HG03159 (cell line): ENCODE results near the gene PCAT6.
A peak's percentile ranks its signal among the peaks of the same experiment; 100 is the strongest.
"Not testable (repeated sequence)": the region's sequence is repeated elsewhere in the genome, so short reads cannot be mapped to it uniquely, and the experiment has no call there.

Experiments used
- ATAC-seq: cut with Tn5 transposase; IDR thresholded peaks from one replicate; pipeline ENCODE4 v1.9.1; 2021; ENCODE audit warnings: mild to moderate bottlenecking, moderate library complexity; ENCODE audit not compliant: unreplicated experiment

Gene PCAT6

DNA sequence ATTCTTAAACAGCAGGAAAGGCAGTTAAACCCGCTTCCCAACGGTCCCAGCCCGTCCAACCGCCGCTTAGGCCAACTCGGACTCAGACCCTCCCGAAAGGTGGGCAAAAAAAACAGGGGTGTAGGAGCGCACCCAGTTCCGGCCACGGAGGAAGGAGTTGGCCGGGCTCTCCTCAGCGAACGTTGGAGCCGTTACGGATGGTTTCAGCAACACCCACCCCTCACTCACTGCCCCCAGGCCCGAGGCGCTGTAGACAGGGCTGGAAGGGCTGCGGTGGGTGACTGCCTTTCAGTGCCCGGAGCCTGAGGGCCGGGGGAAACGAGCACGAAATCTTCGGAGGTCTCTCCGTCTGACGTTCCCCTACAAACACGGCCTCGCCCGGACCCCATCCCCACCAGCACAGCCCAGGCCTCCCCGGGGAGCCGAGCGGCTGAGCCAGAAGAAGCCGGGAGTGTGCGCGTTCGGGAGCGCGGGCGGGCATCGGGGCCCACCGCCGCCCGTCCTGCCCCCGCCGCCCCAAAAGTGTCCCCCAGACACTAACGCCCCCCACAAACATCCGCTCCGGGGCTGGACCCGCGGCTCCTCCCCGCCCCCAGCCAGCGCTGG lies 3.8 kb upstream of the PCAT6 start:
- ATAC-seq: no peak

DNA sequence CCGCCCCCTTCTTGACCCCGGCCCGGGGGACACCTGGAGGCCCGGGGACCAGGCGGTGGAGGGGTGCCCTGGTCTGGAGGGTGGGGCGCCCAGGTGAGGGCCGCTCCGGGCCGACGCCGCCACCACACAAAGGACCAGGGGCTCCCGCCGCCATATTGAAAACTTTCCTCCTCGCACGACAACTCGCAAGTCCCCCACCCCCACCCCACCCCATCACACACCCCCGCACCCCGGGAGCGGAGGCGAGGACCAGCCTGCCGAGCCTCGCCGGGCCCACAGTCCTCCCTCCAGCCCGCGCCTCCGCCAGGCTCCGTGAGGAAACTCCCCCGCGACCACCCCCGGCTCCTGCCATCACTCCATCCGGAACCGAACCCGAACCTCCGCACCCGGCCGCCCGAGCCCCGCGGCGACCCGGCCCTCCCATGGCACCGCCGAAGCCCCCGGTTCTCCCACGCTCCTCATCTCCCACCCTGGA lies 3.3 kb upstream of the PCAT6 start:
- no peak for ATAC-seq

DNA sequence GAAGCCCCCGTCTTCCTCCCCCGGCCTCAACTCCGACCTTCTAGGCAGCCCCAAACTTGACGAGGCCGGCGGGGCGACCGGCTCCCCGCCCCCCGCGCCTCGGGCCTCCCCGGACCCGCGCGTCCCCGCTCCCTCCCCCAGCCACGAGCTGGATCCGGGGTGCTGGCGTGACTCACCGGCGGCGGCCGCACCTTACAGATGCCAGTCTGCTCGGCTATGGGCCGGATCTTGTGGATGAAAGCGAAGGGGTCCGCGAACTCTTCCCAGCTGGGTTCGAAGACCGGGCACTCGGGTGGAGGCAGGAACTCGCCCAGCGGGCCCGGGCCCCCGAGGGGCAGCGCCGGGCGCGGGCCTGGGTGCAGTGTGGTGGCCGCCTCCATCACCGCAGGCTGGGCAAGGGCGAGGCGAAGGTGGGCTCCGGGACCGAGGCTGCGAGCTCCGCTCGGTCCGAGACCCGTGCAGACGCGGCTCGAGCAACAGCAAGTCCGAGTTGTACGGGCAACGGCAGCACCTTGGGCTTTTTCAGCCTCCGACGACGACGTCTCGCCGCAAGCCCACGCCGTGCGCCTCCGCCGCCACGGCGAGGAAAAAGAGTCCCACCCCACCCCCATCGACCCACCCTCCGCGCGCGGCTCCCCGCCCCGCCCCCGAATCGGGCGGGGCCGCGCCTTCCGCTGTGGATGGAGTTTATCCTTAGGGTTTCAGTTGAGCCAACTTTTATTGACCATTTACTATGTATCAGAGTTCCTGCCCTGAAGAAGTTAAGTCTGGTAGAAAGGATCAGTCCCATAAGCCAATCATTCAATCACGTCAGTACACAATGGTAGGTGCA lies 2.6 kb upstream of the PCAT6 start, which contains the start of gene KDM5B:
KDM5B (minus strand) TSS at position 496 of the 832 bp plus-strand sequence; CDS start at position 380, 116 bp downstream.
- no peak for ATAC-seq

DNA sequence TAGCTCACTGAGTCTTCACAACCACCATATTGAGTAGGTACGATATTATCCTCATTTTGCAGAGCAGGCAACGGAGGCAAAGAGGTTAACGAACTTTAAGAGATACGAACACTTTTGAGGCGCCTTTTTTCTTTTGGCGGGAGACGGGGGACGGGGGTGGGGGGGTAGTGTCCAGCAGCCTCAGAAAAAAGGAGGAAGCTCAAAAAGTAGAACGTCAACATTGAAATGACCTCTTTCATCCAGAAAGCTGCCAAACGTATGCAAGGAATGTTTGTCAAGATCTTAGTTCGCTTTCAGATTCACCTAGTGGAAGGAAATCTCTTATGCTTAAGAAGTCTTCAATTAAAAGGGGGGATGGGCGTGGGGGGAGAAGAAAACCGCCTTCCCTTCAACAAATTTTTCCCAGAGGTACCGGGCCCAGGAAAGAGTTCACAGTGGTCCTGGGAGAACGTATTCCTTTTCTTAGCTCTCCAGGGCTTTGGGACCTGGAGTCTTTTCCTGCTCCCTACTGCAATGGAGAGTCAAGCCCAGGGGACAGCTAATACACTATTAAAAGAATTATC lies 1.1 kb upstream of the PCAT6 start:
- no peak for ATAC-seq

DNA sequence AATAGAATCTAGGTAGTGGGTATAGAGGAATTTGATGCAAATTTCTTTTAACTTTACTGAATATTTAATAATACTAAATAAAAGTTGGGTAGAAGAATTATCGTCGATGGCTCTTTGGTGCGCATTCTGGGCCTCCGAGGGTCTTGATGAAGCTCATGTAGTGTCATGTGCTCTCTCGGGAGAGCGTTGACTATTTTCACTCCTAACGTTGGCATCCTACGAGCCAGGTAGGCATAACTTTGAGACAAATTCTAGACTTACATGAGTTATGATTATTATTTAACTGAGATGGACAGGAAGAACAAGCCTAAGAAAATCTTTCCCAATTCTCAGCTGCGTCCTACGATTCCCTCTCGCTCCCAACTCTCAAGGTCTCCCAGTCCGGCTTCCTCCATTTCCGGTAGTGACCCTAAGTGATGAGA lies 550 bp upstream of the PCAT6 start:
- ATAC-seq: no peak

DNA sequence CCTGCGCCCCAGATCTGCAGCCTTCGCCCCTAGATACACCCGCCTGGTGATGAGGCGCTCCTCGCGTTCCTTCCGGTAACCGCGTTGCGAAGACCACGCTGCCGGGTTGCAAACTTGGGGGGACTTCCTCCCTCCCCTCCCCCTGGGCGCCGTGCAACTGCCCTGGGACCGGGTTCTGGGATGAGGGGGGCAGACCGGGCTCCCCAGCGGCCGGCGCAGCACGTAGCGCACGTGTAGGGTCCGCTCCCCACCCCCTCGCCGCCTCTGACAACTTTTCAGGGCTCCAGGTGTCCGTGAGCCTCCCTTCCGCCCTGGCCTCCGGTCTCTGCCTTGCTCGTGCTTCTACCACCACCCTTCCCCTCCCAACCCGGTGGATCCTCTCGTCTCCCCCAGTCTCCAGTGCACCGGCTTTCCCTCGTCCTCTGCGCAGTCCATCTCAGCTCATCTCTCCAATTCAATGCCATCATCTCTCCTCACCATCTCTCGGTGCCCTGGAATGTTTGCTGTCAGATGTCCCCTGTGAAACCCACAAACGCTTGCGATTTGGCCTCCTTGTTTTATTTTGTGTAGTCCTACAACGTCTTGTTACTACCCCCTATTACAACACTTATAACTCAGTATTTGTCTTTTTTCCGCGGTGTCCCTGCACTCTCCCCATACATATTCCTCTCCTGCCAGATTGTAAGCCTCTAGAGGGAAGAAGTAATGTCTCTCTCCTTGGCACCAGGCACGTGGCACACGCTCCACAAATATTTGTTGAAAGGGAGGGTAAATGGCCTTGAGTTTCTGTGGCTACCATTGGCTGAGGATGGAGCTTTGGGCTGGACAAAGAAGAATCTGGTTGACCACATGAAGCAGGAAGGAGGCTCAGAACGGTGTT lies 782 bp downstream of the PCAT6 start:
- peak; percentile 10 for ATAC-seq

DNA sequence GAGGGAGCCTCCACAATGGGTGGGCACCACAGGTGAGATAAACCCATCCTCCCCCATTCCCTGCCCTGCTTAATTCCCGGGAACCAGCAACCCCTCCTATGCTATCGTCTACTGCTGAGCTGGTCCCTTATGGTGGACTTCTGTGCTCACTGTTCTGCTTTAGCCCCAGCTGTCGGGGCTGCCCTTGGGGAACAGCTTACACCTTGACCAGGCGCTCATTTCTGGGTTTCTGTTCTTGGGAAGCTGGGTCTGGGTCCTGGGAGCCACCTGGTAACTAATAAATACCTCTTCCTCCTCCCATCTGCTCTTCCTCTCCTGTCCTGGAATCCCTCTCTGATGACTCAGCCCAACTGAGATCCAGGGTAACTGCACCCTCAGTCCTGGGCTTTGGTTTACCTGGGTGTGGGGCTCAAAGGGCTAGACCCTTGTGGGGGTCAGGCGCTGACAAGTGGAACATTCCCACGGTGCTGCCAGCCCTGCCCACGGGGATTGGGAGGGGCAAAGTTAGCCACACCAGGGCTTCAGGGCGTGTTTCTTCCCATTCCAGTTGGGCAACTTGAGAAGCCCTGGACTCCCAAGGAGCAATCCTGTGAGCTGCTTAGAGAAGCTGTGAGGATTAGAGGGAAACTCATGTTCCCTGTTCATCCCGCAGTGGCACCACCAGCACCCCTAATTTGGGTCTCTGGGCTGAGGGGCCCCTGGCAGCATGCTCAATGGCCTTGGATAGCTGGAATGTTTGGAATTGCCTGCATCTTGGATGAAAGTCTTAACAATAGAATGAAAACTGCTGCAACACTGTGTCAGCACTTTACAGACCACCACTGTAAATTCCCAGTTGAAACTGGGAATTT lies 1.6 kb downstream of the PCAT6 start:
- ATAC-seq: no peak

DNA sequence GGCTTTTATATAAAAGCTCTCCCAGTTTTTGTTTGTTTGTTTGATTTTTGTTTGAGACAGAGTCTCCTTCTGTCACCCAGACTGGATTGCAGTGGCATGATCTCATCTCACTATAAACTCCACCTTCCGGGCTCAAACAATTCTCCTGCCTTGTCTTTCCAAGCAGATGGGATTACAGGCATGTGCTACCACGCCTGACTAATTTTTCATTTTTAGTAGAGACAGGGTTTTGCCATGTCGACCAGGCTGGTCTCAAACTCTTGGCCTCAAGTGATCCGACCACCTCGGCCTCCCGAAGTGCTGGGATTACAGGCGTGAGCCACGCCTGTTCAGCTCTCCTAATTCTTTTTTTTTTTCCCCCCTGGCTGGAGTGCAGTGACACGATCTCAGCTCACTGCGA lies 4.4 kb downstream of the PCAT6 start:
- ATAC-seq: no peak

DNA sequence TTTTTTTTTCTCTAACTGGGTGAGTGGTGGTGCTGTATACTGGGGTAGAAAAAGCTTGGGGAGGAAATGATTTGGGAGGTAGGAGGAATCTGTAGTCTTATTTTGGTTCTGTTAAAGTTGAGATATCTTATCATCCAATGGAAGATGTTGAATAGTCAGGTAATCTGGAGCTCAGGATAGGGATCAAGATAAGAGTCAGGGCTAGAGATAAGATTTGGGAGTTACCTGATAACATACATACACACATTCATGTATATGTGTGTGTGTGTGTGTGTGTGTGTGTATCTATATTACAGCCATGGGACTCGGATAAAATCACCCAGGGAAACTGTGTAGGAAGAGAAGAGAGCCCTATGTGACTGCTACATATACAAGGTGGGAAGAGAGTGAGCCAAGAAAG lies 8.1 kb downstream of the PCAT6 start:
- ATAC-seq: no peak

DNA sequence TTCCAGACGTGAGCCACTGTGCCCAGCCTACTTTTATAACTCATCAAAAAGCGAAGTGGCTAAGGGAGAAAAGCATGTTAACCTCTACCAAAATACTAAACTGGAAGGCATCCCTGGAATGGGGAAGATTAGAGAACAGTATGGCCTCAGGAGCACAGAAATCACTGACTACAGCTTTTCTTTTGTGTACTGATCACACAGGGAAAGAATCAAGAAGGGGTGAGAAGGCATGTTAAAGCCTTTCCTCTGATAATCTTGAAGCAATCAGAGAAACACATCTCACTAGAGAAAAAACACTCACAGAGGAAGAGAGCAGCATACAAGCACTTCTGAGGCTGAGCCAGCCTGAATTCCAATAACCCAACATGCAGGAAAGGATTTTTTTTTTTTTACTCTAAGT lies 10.7 kb downstream of the PCAT6 start:
- no peak for ATAC-seq

DNA sequence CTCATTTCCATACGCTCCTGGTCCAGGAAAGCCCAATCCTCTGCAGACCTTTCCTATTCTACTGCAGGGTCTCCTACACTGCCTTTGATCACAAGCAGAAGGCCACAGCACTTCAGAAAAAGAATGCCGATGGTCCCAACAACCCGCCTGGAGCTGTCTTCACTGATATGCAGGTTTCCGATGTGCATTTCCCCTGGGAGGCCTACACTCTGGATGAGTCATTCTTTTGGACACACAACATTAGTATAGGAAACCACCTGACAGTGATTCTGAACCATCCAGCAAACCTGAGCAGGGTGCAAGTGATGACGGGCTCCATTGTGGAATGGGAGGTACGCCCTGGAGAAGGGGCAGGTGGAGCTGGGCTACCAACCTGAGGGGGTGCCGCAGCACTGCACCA lies 15.0 kb downstream of the PCAT6 start:
- ATAC-seq: no peak

DNA sequence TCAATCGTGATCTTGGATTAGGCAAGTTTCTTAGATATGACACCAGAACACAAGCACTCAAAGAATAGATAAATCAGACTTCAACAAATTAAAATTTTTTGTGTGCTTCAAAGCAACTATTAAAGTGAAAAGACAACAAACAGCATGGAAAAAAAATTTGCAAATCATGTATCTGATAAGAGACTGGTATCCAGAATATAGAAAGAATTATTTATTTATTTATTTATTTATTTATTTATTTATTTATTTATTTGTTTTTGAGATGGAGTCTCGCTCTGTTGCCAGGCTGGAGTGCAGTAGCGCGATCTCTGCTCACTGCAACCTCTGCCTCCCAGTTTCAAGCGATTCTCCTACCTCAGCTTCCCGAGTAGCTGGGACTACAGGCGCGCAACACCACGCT lies 18.5 kb downstream of the PCAT6 start:
- not testable (repeated sequence) for ATAC-seq

DNA sequence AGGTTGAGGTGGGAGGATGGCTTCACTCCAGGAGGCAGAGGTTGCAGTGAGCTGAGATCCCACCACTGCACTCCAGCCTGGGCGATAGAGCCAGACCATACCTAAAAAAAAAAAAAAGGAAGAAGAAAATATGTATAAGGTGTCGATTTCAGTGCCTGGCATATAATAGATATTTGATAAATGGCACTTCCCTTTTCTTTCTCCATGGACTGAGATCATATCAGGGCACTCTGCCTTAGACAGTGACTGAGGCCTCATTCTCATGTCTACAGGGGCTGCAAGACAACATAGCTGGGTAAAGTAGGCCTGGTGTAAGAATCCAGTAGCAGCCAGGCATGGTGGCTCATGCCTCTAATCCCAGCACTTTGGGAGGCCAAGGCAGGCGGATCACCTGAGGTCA lies 21.2 kb downstream of the PCAT6 start:
- no peak for ATAC-seq

DNA sequence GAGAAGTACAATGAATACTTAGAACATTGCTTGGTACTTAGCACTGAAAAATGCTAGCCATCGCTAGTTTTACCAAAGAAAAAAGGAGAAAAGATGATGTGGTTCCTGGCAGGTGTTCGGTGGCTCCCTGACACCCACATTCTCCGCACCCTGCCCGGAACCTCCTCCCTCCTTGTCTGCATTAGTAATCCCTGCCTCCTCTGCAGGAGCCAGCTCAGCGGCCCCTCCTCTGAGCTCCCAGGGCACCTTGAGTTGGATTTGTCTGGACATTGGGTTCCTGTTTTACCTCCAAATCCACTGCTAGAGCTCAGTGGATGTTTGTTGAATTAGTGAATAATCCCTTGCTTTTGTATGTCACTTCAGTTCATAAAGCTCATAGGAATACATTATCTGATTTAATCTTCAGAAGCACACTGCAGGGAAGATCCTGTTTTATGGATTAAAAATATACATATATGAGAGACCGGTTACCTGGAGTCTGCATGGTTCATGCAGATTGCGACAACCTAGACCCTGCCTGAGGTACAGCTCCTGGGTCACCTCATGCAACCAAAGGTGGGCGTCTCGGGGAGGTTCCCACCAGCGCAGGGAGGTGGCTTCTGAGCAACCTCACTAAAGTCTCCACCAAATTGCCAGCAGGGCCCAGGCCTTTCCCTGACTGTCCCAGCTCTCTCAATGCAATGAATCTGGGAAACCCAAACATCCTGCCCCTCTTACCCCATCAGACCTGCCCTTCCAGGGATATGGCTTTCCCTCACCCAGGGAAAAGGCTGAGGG lies 24.2 kb downstream of the PCAT6 start:
- ATAC-seq: no peak

DNA sequence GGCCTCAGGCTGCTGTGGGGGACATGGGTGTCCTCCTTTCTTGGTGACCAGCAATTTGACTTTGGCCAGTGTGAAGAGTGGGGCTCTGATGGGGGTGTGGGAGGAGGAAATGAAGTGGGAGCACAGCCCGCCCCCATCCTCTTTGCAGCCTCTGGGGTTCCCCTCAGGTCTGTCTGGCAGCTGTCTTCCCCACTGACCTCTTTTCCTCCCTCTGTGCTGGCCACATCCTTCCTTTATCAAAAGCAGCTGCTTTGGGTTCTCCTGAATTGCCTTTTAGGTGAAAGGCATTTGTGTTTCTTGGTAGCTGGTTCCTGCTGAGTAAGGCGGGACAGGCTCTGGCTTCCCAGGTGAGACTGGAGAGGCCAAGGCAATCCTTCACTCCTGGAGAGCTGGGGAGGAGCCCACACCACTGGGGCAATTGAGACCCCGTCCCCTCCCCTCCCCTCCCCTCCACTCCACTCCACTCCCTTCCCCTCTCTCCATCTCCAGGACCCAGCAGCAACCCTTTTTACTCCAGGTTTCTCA lies 24.9 kb downstream of the PCAT6 start:
- ATAC-seq: no peak

DNA sequence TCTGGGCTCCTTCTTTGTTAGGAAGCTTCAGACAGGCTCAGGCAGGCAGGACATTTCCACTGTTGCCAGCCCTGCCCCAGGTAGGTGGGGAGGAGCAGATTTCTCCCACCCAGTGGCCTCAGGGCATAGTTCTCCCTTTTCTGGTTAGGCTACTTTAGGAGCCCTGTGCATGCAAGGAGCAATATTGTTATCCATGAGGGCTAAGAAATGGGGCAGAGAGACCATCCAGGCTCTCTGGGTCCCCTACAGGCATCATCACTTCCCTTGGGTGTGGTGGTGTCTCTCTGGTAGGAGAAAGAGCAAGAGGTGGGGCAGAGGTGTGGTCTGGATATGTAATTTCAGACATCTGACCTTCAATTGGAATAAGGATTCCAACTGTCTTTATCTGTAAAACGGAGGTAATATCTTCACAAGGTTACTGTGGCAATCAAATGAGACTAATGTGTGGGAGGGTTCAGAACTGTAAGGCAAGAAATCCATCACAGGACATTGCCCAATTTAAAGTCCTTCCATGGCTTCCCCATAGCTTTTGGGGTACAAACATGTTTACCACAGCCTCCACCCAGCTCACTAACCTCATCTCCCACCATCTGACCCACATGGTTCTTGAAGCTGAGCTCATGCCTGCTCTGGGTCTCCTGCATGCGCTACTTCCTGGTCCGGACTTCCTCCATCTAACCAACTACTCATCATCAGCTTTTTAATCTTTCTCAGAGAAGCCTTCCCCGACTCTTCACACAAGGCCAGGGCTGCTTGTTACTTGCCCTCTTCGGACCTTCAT lies 26.1 kb downstream of the PCAT6 start:
- no peak for ATAC-seq

DNA sequence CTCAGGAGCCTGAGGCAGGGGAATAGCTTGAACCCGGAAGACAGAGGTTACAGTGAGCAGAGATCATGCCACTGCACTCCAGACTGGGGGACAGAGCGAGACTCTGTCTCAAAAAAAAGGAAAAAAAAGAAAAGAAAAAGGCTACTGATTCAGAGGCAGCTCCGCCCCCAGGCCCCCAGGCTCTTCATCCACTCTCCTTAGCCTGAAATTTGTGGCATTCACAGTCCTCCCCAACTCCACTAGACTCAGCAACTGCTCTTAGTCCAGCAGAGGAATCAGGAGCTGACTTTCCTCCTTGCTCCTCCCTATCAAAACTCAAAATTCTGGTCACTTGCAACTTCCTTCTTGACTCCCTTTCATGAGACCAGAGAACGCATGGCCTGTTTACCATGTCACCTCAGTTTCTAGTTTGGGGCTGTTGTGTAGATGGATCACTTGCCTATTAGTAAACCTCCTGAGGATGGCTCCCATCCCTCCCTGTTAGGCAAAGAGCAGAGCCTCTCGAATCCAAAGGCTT lies 27.1 kb downstream of the PCAT6 start:
- no peak for ATAC-seq

DNA sequence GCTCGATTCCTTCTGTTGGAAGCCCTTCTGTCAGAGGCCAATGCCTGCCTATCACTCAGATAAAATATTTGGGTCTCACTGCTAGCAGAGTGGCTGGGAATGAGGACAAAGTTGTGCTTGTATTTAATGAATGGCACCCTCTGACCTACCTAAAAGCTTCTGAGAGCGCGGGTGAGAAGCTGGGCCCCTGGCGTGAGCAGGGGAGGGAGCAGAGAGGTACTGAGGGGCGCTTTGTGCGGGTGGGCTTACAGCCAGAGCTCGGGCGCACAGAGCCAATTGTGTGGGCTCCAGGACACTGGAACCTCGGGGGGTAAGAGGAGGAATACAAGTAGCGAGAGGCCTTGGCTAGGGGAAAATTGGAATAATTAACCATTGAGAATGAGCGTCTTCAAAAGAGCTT lies 32.3 kb downstream of the PCAT6 start:
- ATAC-seq: no peak
